H9 (cell line): ENCODE results near the gene NCOR1. TPM values are rescaled to one million over a fixed set of nuclear protein-coding genes. Genes with fewer than 3 reads are reported as not detected.

ENCODE experiments used
- DNase-seq: peaks from one replicate; pipeline ENCODE4 v3.0.0-alpha.2; 2017
- H2AFZ ChIP-seq: one replicate; pipeline ENCODE4 v1.6.1; 2013; ENCODE audit warnings: mild to moderate bottlenecking, low read length, control low read depth, moderate library complexity
- H2AK5ac ChIP-seq: 2 replicates; pipeline ENCODE4 v1.6.1; 2013; ENCODE audit warnings: low read length, control low read depth, mixed read lengths; ENCODE audit not compliant: insufficient read length
- H2BK120ac ChIP-seq: one replicate; pipeline ENCODE4 v1.6.1; 2013; ENCODE audit warnings: low read depth, mild to moderate bottlenecking, low read length, control low read depth, inconsistent platforms; ENCODE audit not compliant: poor library complexity, severe bottlenecking
- H2BK12ac ChIP-seq: 2 replicates; pipeline ENCODE4 v1.6.1; 2013; ENCODE audit warnings: low read length, control low read depth, mixed read lengths, low read depth; ENCODE audit not compliant: insufficient read length
- H2BK15ac ChIP-seq: 2 replicates; pipeline ENCODE4 v1.6.1; 2013; ENCODE audit warnings: low read depth, low read length, control low read depth
- H2BK20ac ChIP-seq: one replicate; pipeline ENCODE4 v1.6.1; 2013; ENCODE audit warnings: low read depth, mild to moderate bottlenecking, low read length, control low read depth, inconsistent platforms; ENCODE audit not compliant: poor library complexity, severe bottlenecking
- H2BK5ac ChIP-seq: 2 replicates; pipeline ENCODE4 v1.6.1; 2013; ENCODE audit warnings: low read length, control low read depth, mixed read lengths; ENCODE audit not compliant: insufficient read length
- H3K14ac ChIP-seq: 2 replicates; pipeline ENCODE4 v1.6.1; 2013; ENCODE audit warnings: low read length, control low read depth; ENCODE audit not compliant: insufficient read depth
- H3K18ac ChIP-seq: 2 replicates; pipeline ENCODE4 v1.6.1; 2013; ENCODE audit warnings: low read depth, mild to moderate bottlenecking, mixed read lengths, low read length, control low read depth; ENCODE audit not compliant: insufficient read length
- H3K23ac ChIP-seq: 2 replicates; pipeline ENCODE4 v1.6.1; 2013; ENCODE audit warnings: low read length, control low read depth, mixed read lengths, low read depth; ENCODE audit not compliant: insufficient read length
- H3K23me2 ChIP-seq: 2 replicates; pipeline ENCODE4 v1.6.1; 2013; ENCODE audit warnings: low read depth, mild to moderate bottlenecking, mixed read lengths, low read length, control low read depth; ENCODE audit not compliant: insufficient read length, poor library complexity, severe bottlenecking
- H3K27ac ChIP-seq: 2 replicates; pipeline ENCODE4 v1.5.1; 2013; ENCODE audit warnings: low read length, control low read depth, mixed read lengths, low read depth; ENCODE audit not compliant: insufficient read length
- H3K27me3 ChIP-seq: 2 replicates; pipeline ENCODE4 v1.6.1; 2013; ENCODE audit warnings: low read length, control low read depth, inconsistent platforms; ENCODE audit not compliant: insufficient read depth
- H3K4ac ChIP-seq: 2 replicates; pipeline ENCODE4 v1.6.1; 2013; ENCODE audit warnings: low read depth, mild to moderate bottlenecking, control low read depth, inconsistent platforms, low read length, moderate library complexity
- H3K4me1 ChIP-seq: 2 replicates; pipeline ENCODE4 v1.6.1; 2013; ENCODE audit warnings: low read length, control low read depth, inconsistent platforms; ENCODE audit not compliant: insufficient read depth
- H3K4me2 ChIP-seq: 2 replicates; pipeline ENCODE4 v1.6.1; 2013; ENCODE audit warnings: low read length, control low read depth, mixed read lengths; ENCODE audit not compliant: insufficient read length, insufficient read depth
- H3K56ac ChIP-seq: 2 replicates; pipeline ENCODE4 v1.6.1; 2013; ENCODE audit warnings: low read depth, mild to moderate bottlenecking, mixed read lengths, low read length, control low read depth; ENCODE audit not compliant: insufficient read length
- H3K79me1 ChIP-seq: 2 replicates; pipeline ENCODE4 v1.6.1; 2013; ENCODE audit warnings: low read depth, mild to moderate bottlenecking, moderate library complexity, low read length, control low read depth, inconsistent platforms; ENCODE audit not compliant: insufficient read depth, poor library complexity, severe bottlenecking
- H3K79me2 ChIP-seq: 2 replicates; pipeline ENCODE4 v1.6.1; 2013; ENCODE audit warnings: low read length, control low read depth, inconsistent platforms; ENCODE audit not compliant: insufficient read depth
- H3K9ac ChIP-seq: 2 replicates; pipeline ENCODE4 v1.6.1; 2013; ENCODE audit warnings: low read length, control low read depth, mixed read lengths; ENCODE audit not compliant: insufficient read length; ENCODE audit errors: extremely low read depth
- H3K9me3 ChIP-seq: one replicate; pipeline ENCODE4 v1.6.1; 2013; ENCODE audit warnings: low read depth, low read length, inconsistent platforms; ENCODE audit not compliant: control insufficient read depth
- H3T11ph ChIP-seq: one replicate; pipeline ENCODE4 v1.6.1; 2013; ENCODE audit warnings: mild to moderate bottlenecking, low read length, control low read depth, inconsistent platforms
- H4K20me1 ChIP-seq: one replicate; pipeline ENCODE4 v1.6.1; 2013; ENCODE audit not compliant: control insufficient read depth, insufficient read length, insufficient read depth
- H4K5ac ChIP-seq: 2 replicates; pipeline ENCODE4 v1.6.1; 2013; ENCODE audit warnings: low read depth, mild to moderate bottlenecking, mixed read lengths, low read length, control low read depth; ENCODE audit not compliant: insufficient read length
- H4K8ac ChIP-seq: replicated peaks from 2 replicates; pipeline ENCODE4 v1.6.1; 2013; ENCODE audit warnings: low read length, control low read depth, mixed read lengths, low read depth; ENCODE audit not compliant: insufficient read length
- H4K91ac ChIP-seq: 2 replicates; pipeline ENCODE4 v1.6.1; 2013; ENCODE audit warnings: low read depth, mild to moderate bottlenecking, moderate library complexity, mixed read lengths, low read length, control low read depth; ENCODE audit not compliant: insufficient read length
- H3K27ac Mint-ChIP-seq, 3 experiments: 2 replicates in 2 of 3; 3 replicates in 1 of 3; pipeline ENCODE4 v1.8.0; 2020 to 2021; ENCODE audit warnings: mixed read lengths in 3 of 3, mild to moderate bottlenecking in 1 of 3, moderate library complexity in 1 of 3
- H3K27me3 Mint-ChIP-seq: 2 replicates; pipeline ENCODE4 v1.8.0; 2021; ENCODE audit warnings: low read depth, mild to moderate bottlenecking, moderate library complexity, mixed read lengths
- H3K36me3 Mint-ChIP-seq, 3 experiments: 2 replicates in 2 of 3; 3 replicates in 1 of 3; pipeline ENCODE4 v1.8.0; 2020 to 2021; ENCODE audit warnings: low read depth in 3 of 3, mixed read lengths in 3 of 3; ENCODE audit not compliant: insufficient read depth in 1 of 3
- H3K4me1 Mint-ChIP-seq, 2 experiments: 2 replicates each; pipeline ENCODE4 v1.8.0; 2020; ENCODE audit warnings: mixed read lengths in 2 of 2
- H3K4me3 Mint-ChIP-seq, 2 experiments: 2 replicates in 1 of 2; 3 replicates in 1 of 2; pipeline ENCODE4 v1.8.0; 2020 to 2021; ENCODE audit warnings: mild to moderate bottlenecking in 2 of 2, mixed read lengths in 2 of 2, moderate library complexity in 1 of 2
- H3K9me3 Mint-ChIP-seq, 2 experiments: 2 replicates in 1 of 2; 3 replicates in 1 of 2; pipeline ENCODE4 v1.8.0; 2020; ENCODE audit warnings: mild to moderate bottlenecking in 2 of 2, mixed read lengths in 2 of 2, moderate library complexity in 1 of 2
- WGBS: extraction: QIAGEN DNeasy Blood & Tissue Kit; methylation state at CpG from one replicate; pipeline ENCODE4 v1.1.7; 2013; ENCODE audit warnings: missing lambda C conversion rate, low lambda C conversion rate, mixed read lengths; ENCODE audit not compliant: insufficient read length; ENCODE audit errors: extremely low coverage; 5-methylcytosine and 5-hydroxymethylcytosine counted together
- total RNA-seq: library from RNA; stranded (reverse); gene quantifications from 2 replicates; pipeline ENCODE4 v1.2.1, GENCODE V29; 2021
- TF ChIP-seq, protein P1 (sequence below): fragments of 200-600 bp; sonication (generic); conservative IDR thresholded peaks from 3 replicates; pipeline ENCODE4 v1.8.0; 2021; ENCODE audit warnings: antibody characterized with exemption, mild to moderate bottlenecking

NCOR1 gene
- total RNA-seq, 1 experiment from 2014 or later, result 119 TPM

DNA sequence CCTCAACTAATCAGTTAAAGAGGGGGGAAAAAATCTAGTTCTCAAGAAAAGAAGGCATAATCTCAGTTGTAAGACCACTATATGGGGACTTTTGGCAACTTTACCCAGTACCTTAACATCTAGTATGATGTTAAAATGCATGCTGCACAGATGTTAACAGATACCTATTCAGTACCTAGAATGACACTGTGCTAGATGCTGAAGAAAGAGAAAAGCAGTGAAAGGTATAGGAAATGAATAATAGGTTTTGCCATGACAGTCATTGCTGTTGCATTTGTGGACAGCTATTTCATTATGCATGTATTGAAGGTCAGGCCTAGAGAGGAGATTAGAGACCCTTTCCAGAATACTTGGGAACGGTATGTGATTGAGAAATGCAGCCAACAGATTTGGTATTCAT is 36.2 kb upstream of the NCOR1 start:
- H3K56ac ChIP-seq, result no peak overlapping the region
- peaks cover 3 to 16% (median 16%) of the 10 kb centered on the region in 3 experiments; a peak in 6 of 7 replicates for H3K36me3 Mint-ChIP-seq
- H3K4ac ChIP-seq, result no peak overlapping the region
- no peaks in the 10 kb centered on the region for H4K20me1 ChIP-seq
- H3K4me1 Mint-ChIP-seq, result peaks cover 13 to 16% of the 10 kb centered on the region in 2 experiments
- H2AK5ac ChIP-seq, result no peak overlapping the region
- H2BK5ac ChIP-seq, result no peak overlapping the region
- no peaks in the 10 kb centered on the region for H3K79me1 ChIP-seq
- H2BK12ac ChIP-seq, result no peak overlapping the region
- TF ChIP-seq, protein P1, sequence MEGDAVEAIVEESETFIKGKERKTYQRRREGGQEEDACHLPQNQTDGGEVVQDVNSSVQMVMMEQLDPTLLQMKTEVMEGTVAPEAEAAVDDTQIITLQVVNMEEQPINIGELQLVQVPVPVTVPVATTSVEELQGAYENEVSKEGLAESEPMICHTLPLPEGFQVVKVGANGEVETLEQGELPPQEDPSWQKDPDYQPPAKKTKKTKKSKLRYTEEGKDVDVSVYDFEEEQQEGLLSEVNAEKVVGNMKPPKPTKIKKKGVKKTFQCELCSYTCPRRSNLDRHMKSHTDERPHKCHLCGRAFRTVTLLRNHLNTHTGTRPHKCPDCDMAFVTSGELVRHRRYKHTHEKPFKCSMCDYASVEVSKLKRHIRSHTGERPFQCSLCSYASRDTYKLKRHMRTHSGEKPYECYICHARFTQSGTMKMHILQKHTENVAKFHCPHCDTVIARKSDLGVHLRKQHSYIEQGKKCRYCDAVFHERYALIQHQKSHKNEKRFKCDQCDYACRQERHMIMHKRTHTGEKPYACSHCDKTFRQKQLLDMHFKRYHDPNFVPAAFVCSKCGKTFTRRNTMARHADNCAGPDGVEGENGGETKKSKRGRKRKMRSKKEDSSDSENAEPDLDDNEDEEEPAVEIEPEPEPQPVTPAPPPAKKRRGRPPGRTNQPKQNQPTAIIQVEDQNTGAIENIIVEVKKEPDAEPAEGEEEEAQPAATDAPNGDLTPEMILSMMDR, result no peak
- WGBS, result no CpG with 5 or more reads among the region's 1 CpG
- no peak overlapping the region for H2BK120ac ChIP-seq
- DNase-seq, result no peak
- H3K79me2 ChIP-seq, result no peaks in the 10 kb centered on the region
- no peak overlapping the region for H3K4me2 ChIP-seq
- no peak overlapping the region for H2BK20ac ChIP-seq
- H3K9me3 Mint-ChIP-seq, result no peaks in the 10 kb centered on the region; a peak in 1 of 5 replicates
- no peaks in the 10 kb centered on the region for H3K27me3 Mint-ChIP-seq
- no peak overlapping the region for H3K14ac ChIP-seq
- no peak overlapping the region for H2AFZ ChIP-seq
- no peaks in the 10 kb centered on the region for H3K27me3 ChIP-seq
- no peak overlapping the region for H3K9ac ChIP-seq
- H3K4me3 Mint-ChIP-seq, result no peak overlapping the region
- no peak overlapping the region for H4K91ac ChIP-seq
- H4K8ac ChIP-seq, result no peak overlapping the region
- H3K23me2 ChIP-seq, result no peaks in the 10 kb centered on the region
- H2BK15ac ChIP-seq, result no peak overlapping the region
- no peaks in the 10 kb centered on the region for H3K9me3 ChIP-seq
- peaks cover 7% of the 10 kb centered on the region for H3K4me1 ChIP-seq
- H3K23ac ChIP-seq, result no peak overlapping the region
- H3K18ac ChIP-seq, result no peak overlapping the region
- no peak overlapping the region for H3K27ac ChIP-seq
- no peak overlapping the region for H4K5ac ChIP-seq
- no peak overlapping the region for H3T11ph ChIP-seq
- no peak overlapping the region for H3K27ac Mint-ChIP-seq
